ENCODE data around the gene SVIL.
"Not testable (repeated sequence)": the region's sequence is repeated elsewhere in the genome, so short reads cannot be mapped to it uniquely, and the experiment has no call there.

The SVIL gene

GRCh38 chr10:29618341-29619171 lies 16.2 kb downstream of the SVIL start:
- peak; percentile 13 for DNase-seq

GRCh38 chr10:29617880-29618340 lies 16.9 kb downstream of the SVIL start:
- DNase-seq = no peak

- no peak for DNase-seq
Observed at GRCh38 chr10:29616542-29616941, 18.2 kb downstream of the SVIL start.

- no peak for DNase-seq
Observed at GRCh38 chr10:29615195-29615594, 19.6 kb downstream of the SVIL start.

GRCh38 chr10:29614289-29614688 lies 20.5 kb downstream of the SVIL start:
- DNase-seq = not testable (repeated sequence)

- no peak for DNase-seq
Observed at GRCh38 chr10:29613791-29614190, 21.0 kb downstream of the SVIL start.

GRCh38 chr10:29613196-29613595 lies 21.6 kb downstream of the SVIL start:
- no peak for DNase-seq

GRCh38 chr10:29612657-29613056 lies 22.1 kb downstream of the SVIL start:
- DNase-seq = no peak

- no peak for DNase-seq
Observed at GRCh38 chr10:29611781-29612381, 22.9 kb downstream of the SVIL start.

- no peak for DNase-seq
Observed at GRCh38 chr10:29610876-29611647, 23.7 kb downstream of the SVIL start.

- not testable (repeated sequence) for DNase-seq
Observed at GRCh38 chr10:29610331-29610730, 24.4 kb downstream of the SVIL start.

- no peak for DNase-seq
Observed at GRCh38 chr10:29609696-29610095, 25.1 kb downstream of the SVIL start.

- DNase-seq = no peak
Observed at GRCh38 chr10:29608476-29609301, 26.1 kb downstream of the SVIL start.

- no peak for DNase-seq
Observed at GRCh38 chr10:29608062-29608461, 26.7 kb downstream of the SVIL start.

GRCh38 chr10:29607576-29607975 lies 27.2 kb downstream of the SVIL start:
- no peak for DNase-seq

- DNase-seq = not testable (repeated sequence)
Observed at GRCh38 chr10:29606693-29607092, 28.1 kb downstream of the SVIL start.

- no peak for DNase-seq
Observed at GRCh38 chr10:29604291-29604825, 30.4 kb downstream of the SVIL start.

GRCh38 chr10:29603223-29603896 lies 31.4 kb downstream of the SVIL start:
- DNase-seq = no peak

- no peak for DNase-seq
Observed at GRCh38 chr10:29600821-29601220, 34.0 kb downstream of the SVIL start.

- DNase-seq = no peak
Observed at GRCh38 chr10:29600067-29600466, 34.7 kb downstream of the SVIL start.

GRCh38 chr10:29598851-29599311 lies 35.9 kb downstream of the SVIL start:
- no peak for DNase-seq

GRCh38 chr10:29596826-29597225 lies 37.9 kb downstream of the SVIL start:
- no peak for DNase-seq
